Trophoblast cell (in vitro differentiated cells and primary cell): ENCODE results near the gene GPR180.
A peak's percentile ranks its signal among the peaks of the same experiment; 100 is the strongest.

Source experiments
- DNase-seq, 2 donors: peaks; one replicate each; pipeline ENCODE4 v3.0.0-alpha.2; 2016
- H2AFZ ChIP-seq: 2 replicates; pipeline ENCODE4 v1.6.1; 2013; ENCODE audit warnings: low read length, moderate library complexity, mild to moderate bottlenecking; ENCODE audit not compliant: insufficient read depth, poor library complexity
- H2AK5ac ChIP-seq: 2 replicates; pipeline ENCODE4 v1.6.1; 2013; ENCODE audit warnings: mild to moderate bottlenecking, low read length
- H2BK120ac ChIP-seq: 2 replicates; pipeline ENCODE4 v1.6.1; 2013; ENCODE audit warnings: low read length, mild to moderate bottlenecking, moderate library complexity; ENCODE audit not compliant: insufficient read depth, poor library complexity
- H2BK12ac ChIP-seq: 2 replicates; pipeline ENCODE4 v1.6.1; 2013; ENCODE audit warnings: mild to moderate bottlenecking, low read length, moderate library complexity
- H2BK5ac ChIP-seq: 2 replicates; pipeline ENCODE4 v1.6.1; 2013; ENCODE audit warnings: low read length, low read depth, moderate library complexity, mild to moderate bottlenecking; ENCODE audit not compliant: poor library complexity
- H3K14ac ChIP-seq: 2 replicates; pipeline ENCODE4 v1.6.1; 2013; ENCODE audit warnings: mild to moderate bottlenecking, low read length
- H3K18ac ChIP-seq: 2 replicates; pipeline ENCODE4 v1.6.1; 2013; ENCODE audit warnings: mild to moderate bottlenecking, low read length
- H3K23ac ChIP-seq: 2 replicates; pipeline ENCODE4 v1.6.1; 2013; ENCODE audit warnings: low read length
- H3K27ac ChIP-seq: 2 replicates; pipeline ENCODE4 v1.5.1; 2013; ENCODE audit warnings: low read depth, mild to moderate bottlenecking, inconsistent platforms, low read length, moderate library complexity
- H3K27me3 ChIP-seq: 2 replicates; pipeline ENCODE4 v1.6.1; 2013; ENCODE audit warnings: inconsistent platforms, mild to moderate bottlenecking, low read length, moderate library complexity; ENCODE audit not compliant: insufficient read depth
- H3K36me3 ChIP-seq, 2 experiments: 1 replicate in 1 of 2; 2 replicates in 1 of 2; pipeline ENCODE4 v1.6.1; 2013; ENCODE audit warnings: low read length in 2 of 2, mild to moderate bottlenecking in 2 of 2, moderate library complexity in 1 of 2; ENCODE audit not compliant: insufficient read depth in 2 of 2, control insufficient read depth in 1 of 2
- H3K4ac ChIP-seq: 2 replicates; pipeline ENCODE4 v1.6.1; 2013; ENCODE audit warnings: low read depth, mild to moderate bottlenecking, low read length, moderate library complexity
- H3K4me1 ChIP-seq, 2 experiments: 1 replicate in 1 of 2; 2 replicates in 1 of 2; pipeline ENCODE4 v1.6.1; 2013; ENCODE audit warnings: low read length in 2 of 2, mild to moderate bottlenecking in 2 of 2, moderate library complexity in 1 of 2; ENCODE audit not compliant: insufficient read depth in 2 of 2, control insufficient read depth in 1 of 2
- H3K4me2 ChIP-seq: 2 replicates; pipeline ENCODE4 v1.6.1; 2013; ENCODE audit warnings: inconsistent platforms, mild to moderate bottlenecking, low read length, moderate library complexity
- H3K4me3 ChIP-seq: 2 replicates; pipeline ENCODE4 v1.5.1; 2013; ENCODE audit warnings: mild to moderate bottlenecking, low read depth, low read length, inconsistent platforms
- H3K79me1 ChIP-seq: one replicate; pipeline ENCODE4 v1.6.1; 2013; ENCODE audit warnings: low read length
- H3K79me2 ChIP-seq: 2 replicates; pipeline ENCODE4 v1.6.1; 2013; ENCODE audit warnings: low read length, mild to moderate bottlenecking; ENCODE audit not compliant: control insufficient read depth, insufficient read depth, poor library complexity
- H3K9ac ChIP-seq: 2 replicates; pipeline ENCODE4 v1.6.1; 2013; ENCODE audit warnings: mild to moderate bottlenecking, low read length
- H3K9me3 ChIP-seq: 2 replicates; pipeline ENCODE4 v1.6.1; 2013; ENCODE audit warnings: low read depth, mild to moderate bottlenecking, control low read depth, inconsistent platforms, low read length; ENCODE audit not compliant: insufficient read depth
- H4K12ac ChIP-seq: 2 replicates; pipeline ENCODE4 v1.6.1; 2013; ENCODE audit warnings: low read depth, mild to moderate bottlenecking, low read length, moderate library complexity
- H4K8ac ChIP-seq: 2 replicates; pipeline ENCODE4 v1.6.1; 2013; ENCODE audit warnings: low read depth, mild to moderate bottlenecking, low read length, moderate library complexity
- H4K91ac ChIP-seq: one replicate; pipeline ENCODE4 v1.6.1; 2013; ENCODE audit warnings: low read depth, mild to moderate bottlenecking, low read length, moderate library complexity
- WGBS: extraction: QIAGEN DNeasy Blood & Tissue Kit; methylation state at CpG from one replicate; pipeline ENCODE4 v1.1.7; 2013; ENCODE audit warnings: missing lambda C conversion rate; ENCODE audit not compliant: insufficient read length, insufficient coverage; ENCODE audit errors: extremely low coverage; 5-methylcytosine and 5-hydroxymethylcytosine counted together

Gene GPR180

GRCh38 chr13:94673851-94674250 is 72.2 kb downstream of the GPR180 start:
- no peak overlapping the region for H3K18ac ChIP-seq
- H2BK5ac ChIP-seq: no peak overlapping the region
- H3K4me3 ChIP-seq: no peak overlapping the region
- no peak overlapping the region for H4K8ac ChIP-seq
- no peaks in the 10 kb centered on the region for H3K79me2 ChIP-seq
- H4K12ac ChIP-seq: no peak overlapping the region
- no peak overlapping the region for H2AFZ ChIP-seq
- no peak overlapping the region for H2AK5ac ChIP-seq
- H4K91ac ChIP-seq: no peak overlapping the region
- no peak overlapping the region for H3K23ac ChIP-seq
- no peak overlapping the region for H2BK12ac ChIP-seq
- no peak overlapping the region for H3K4me2 ChIP-seq
- no peaks in the 10 kb centered on the region for H3K9me3 ChIP-seq
- no peak overlapping the region for H3K27ac ChIP-seq
- H3K14ac ChIP-seq: no peak overlapping the region
- no peak overlapping the region for H2BK120ac ChIP-seq
- H3K4me1 ChIP-seq: no peaks in the 10 kb centered on the region
- no peaks in the 10 kb centered on the region for H3K27me3 ChIP-seq
- H3K36me3 ChIP-seq: no peaks in the 10 kb centered on the region
- no peaks in the 10 kb centered on the region for H3K79me1 ChIP-seq
- no peak overlapping the region for H3K4ac ChIP-seq
- H3K9ac ChIP-seq: no peak overlapping the region
- no peak for DNase-seq
- no CpG with 5 or more reads among the region's 5 CpGs for WGBS

- no CpG with 5 or more reads among the region's 5 CpGs for WGBS
Measured at GRCh38 chr13:94674609-94675348, 73.1 kb downstream of the GPR180 start.

GRCh38 chr13:94677799-94678198 is 76.1 kb downstream of the GPR180 start:
- Histone ChIP-seq H3K79me1 (no peaks in the 10 kb centered on the region), H3K18ac (no peak overlapping the region), H4K91ac (no peak overlapping the region), H3K14ac (no peak overlapping the region), H3K4ac (no peak overlapping the region), H2AK5ac (no peak overlapping the region), H3K27ac (no peak overlapping the region), H3K4me3 (no peak overlapping the region), H3K4me1 (no peaks in the 10 kb centered on the region), H3K23ac (no peak overlapping the region), H3K9ac (no peak overlapping the region), H3K79me2 (no peaks in the 10 kb centered on the region), H3K27me3 (no peaks in the 10 kb centered on the region), H2BK120ac (no peak overlapping the region), H4K12ac (no peak overlapping the region), H2AFZ (no peak overlapping the region), H3K4me2 (no peak overlapping the region), H2BK5ac (no peak overlapping the region), H4K8ac (no peak overlapping the region), H2BK12ac (no peak overlapping the region), H3K9me3 (no peaks in the 10 kb centered on the region), H3K36me3 (no peaks in the 10 kb centered on the region)
- no peak for DNase-seq
- WGBS: no CpG with 5 or more reads among the region's 2 CpGs

More at GRCh38 chr13:94674609-94675348, 73.1 kb downstream of the GPR180 start:
- H3K18ac ChIP-seq: no peak overlapping the region
- no peak overlapping the region for H3K4ac ChIP-seq
- H3K27ac ChIP-seq: no peak overlapping the region
- no peak overlapping the region for H4K8ac ChIP-seq
- no peak overlapping the region for H4K12ac ChIP-seq
- no peaks in the 10 kb centered on the region for H3K36me3 ChIP-seq
- no peak overlapping the region for H3K14ac ChIP-seq
- H3K9me3 ChIP-seq: no peaks in the 10 kb centered on the region
- no peak overlapping the region for H2BK120ac ChIP-seq
- H2AK5ac ChIP-seq: no peak overlapping the region
- H3K27me3 ChIP-seq: no peaks in the 10 kb centered on the region
- no peak overlapping the region for H3K4me2 ChIP-seq
- H2BK5ac ChIP-seq: no peak overlapping the region
- H3K4me1 ChIP-seq: no peaks in the 10 kb centered on the region
- H3K4me3 ChIP-seq: no peak overlapping the region
- H3K79me2 ChIP-seq: no peaks in the 10 kb centered on the region
- peak; percentile 52 to 82 for DNase-seq
- no peak overlapping the region for H2AFZ ChIP-seq
- H3K9ac ChIP-seq: no peak overlapping the region
- H3K23ac ChIP-seq: no peak overlapping the region
- H4K91ac ChIP-seq: no peak overlapping the region
- no peaks in the 10 kb centered on the region for H3K79me1 ChIP-seq
- no peak overlapping the region for H2BK12ac ChIP-seq

GRCh38 chr13:94678845-94679244 is 77.2 kb downstream of the GPR180 start:
- Histone ChIP-seq H3K9ac (no peak overlapping the region), H2AFZ (no peak overlapping the region), H4K91ac (no peak overlapping the region), H2BK5ac (no peak overlapping the region), H4K8ac (no peak overlapping the region), H3K9me3 (no peaks in the 10 kb centered on the region), H3K27me3 (no peaks in the 10 kb centered on the region), H4K12ac (no peak overlapping the region), H3K18ac (no peak overlapping the region), H3K36me3 (no peaks in the 10 kb centered on the region), H3K4me2 (no peak overlapping the region), H2AK5ac (no peak overlapping the region), H3K4me3 (no peak overlapping the region), H3K79me2 (no peaks in the 10 kb centered on the region), H3K27ac (no peak overlapping the region), H3K79me1 (no peaks in the 10 kb centered on the region), H3K14ac (no peak overlapping the region), H2BK12ac (no peak overlapping the region), H3K23ac (no peak overlapping the region), H3K4me1 (no peaks in the 10 kb centered on the region), H3K4ac (no peak overlapping the region), H2BK120ac (no peak overlapping the region)
- no CpG with 5 or more reads among the region's 2 CpGs for WGBS
- peak in 1 of 2 donors; percentile 66 for DNase-seq
